ENCODE results near the gene ENTHD1.

DNA sequence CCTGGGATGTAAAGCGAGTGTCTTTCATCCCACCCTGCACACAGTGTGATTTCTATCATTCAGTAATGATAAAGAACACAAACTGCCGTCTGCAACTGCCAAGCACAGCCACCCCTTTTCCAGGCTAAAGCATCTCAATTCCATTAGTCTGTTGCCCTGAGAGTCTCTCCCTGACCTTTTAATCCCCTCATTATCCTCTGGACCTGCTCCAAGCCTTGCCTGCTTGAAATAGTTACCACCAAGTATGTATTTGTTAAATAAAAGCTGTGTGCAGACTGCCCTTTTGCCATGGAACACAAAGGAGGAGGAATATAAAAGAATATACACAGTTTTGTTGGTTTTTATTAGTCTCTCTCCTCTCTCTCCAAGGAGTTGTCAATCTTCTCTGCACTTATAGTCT lies 20.3 kb upstream of the ENTHD1 start:
- TF ChIP-seq, protein P1, sequence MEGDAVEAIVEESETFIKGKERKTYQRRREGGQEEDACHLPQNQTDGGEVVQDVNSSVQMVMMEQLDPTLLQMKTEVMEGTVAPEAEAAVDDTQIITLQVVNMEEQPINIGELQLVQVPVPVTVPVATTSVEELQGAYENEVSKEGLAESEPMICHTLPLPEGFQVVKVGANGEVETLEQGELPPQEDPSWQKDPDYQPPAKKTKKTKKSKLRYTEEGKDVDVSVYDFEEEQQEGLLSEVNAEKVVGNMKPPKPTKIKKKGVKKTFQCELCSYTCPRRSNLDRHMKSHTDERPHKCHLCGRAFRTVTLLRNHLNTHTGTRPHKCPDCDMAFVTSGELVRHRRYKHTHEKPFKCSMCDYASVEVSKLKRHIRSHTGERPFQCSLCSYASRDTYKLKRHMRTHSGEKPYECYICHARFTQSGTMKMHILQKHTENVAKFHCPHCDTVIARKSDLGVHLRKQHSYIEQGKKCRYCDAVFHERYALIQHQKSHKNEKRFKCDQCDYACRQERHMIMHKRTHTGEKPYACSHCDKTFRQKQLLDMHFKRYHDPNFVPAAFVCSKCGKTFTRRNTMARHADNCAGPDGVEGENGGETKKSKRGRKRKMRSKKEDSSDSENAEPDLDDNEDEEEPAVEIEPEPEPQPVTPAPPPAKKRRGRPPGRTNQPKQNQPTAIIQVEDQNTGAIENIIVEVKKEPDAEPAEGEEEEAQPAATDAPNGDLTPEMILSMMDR (IDR thresholded peaks at IDR 0.05; ENCODE audit: low read depth, low read length) = no peak
- no peak for TF ChIP-seq EZH2phosphoT487 (IDR thresholded peaks at IDR 0.05; ENCODE audit: low read depth)

Measured in OCI-LY3 (cell line).